Parathyroid adenoma (tissue), 2 donors: ENCODE data around the gene TM6SF1.
"Not testable (repeated sequence)": the region's sequence is repeated elsewhere in the genome, so short reads cannot be mapped to it uniquely, and the experiment has no call there.

Source experiments
- H2AFZ ChIP-seq: fragments of 300-600 bp; sonication (generic); one replicate; pipeline ENCODE4 v1.7.0; 2017; ENCODE audit warnings: antibody characterized with exemption, mild to moderate bottlenecking
- H3K27ac ChIP-seq: fragments of 300-600 bp; sonication (generic); one replicate; pipeline ENCODE4 v1.7.0; 2017
- H3K27me3 ChIP-seq: fragments of 300-600 bp; sonication (generic); one replicate; pipeline ENCODE4 v1.7.0; 2017; ENCODE audit warnings: low read length; ENCODE audit not compliant: control insufficient read depth, insufficient read depth
- H3K36me3 ChIP-seq: fragments of 300-600 bp; sonication (generic); one replicate; pipeline ENCODE4 v1.7.0; 2017; ENCODE audit warnings: low read length; ENCODE audit not compliant: control insufficient read depth, insufficient read depth
- H3K4me1 ChIP-seq: fragments of 300-600 bp; sonication (generic); one replicate; pipeline ENCODE4 v1.7.0; 2017; ENCODE audit warnings: control low read depth
- H3K4me2 ChIP-seq: fragments of 300-600 bp; sonication (generic); one replicate; pipeline ENCODE4 v1.7.0; 2017; ENCODE audit warnings: low read length
- H3K4me3 ChIP-seq: fragments of 300-600 bp; sonication (generic); one replicate; pipeline ENCODE4 v1.7.0; 2017; ENCODE audit warnings: low read depth, low read length
- H3K79me2 ChIP-seq: fragments of 300-600 bp; sonication (generic); one replicate; pipeline ENCODE4 v1.7.0; 2017; ENCODE audit warnings: control low read depth
- H3K9ac ChIP-seq: fragments of 300-600 bp; sonication (generic); one replicate; pipeline ENCODE4 v1.7.0; 2017; ENCODE audit warnings: mild to moderate bottlenecking
- H3K9me3 ChIP-seq: fragments of 300-600 bp; sonication (generic); one replicate; pipeline ENCODE4 v1.7.0; 2017; ENCODE audit warnings: low read length; ENCODE audit not compliant: control insufficient read depth
- TF ChIP-seq, protein P1 (sequence below): fragments of 300-600 bp; sonication (generic); IDR thresholded peaks from one replicate; pipeline ENCODE4 v1.7.0; 2017; ENCODE audit warnings: antibody characterized with exemption, mild to moderate bottlenecking
- donor health status: primary hyperparathyroidism.

Gene TM6SF1

DNA sequence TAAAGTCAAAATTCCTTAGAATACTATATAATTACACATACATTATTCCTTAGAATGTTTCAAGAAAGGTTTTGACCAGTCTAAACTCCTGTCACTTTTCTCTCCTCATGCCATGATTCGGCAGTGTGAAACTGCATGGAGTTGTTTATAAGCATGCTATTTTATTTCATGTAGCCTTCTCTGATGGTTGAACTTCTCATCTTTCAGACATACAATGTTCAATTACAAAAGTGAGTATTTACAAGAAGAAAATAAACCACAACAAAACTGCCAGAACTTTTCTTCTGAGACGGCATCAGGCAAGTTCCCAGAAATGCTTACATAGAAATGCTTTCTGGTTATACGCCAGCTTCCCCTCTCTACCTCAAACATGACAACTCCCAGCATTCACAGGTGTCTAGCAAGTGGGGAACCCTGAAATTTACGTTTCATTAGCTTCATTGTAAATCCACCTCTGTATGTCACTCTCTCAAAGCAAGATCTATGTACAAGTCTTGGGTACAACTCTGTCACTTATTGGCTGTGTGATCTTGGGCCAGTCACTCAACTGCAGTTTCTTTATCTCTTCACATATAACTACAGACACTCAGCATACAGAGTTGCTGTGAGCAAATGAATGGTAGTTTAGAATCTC, 57.4 kb downstream of the TM6SF1 start:
- no peak overlapping the region for H3K27ac ChIP-seq
- H3K27me3 ChIP-seq, result no peaks in the 10 kb centered on the region
- H3K4me1 ChIP-seq, result no peaks in the 10 kb centered on the region
- H3K79me2 ChIP-seq, result peaks cover 14% of the 10 kb centered on the region
- no peak overlapping the region for H3K4me2 ChIP-seq
- TF ChIP-seq, protein P1, sequence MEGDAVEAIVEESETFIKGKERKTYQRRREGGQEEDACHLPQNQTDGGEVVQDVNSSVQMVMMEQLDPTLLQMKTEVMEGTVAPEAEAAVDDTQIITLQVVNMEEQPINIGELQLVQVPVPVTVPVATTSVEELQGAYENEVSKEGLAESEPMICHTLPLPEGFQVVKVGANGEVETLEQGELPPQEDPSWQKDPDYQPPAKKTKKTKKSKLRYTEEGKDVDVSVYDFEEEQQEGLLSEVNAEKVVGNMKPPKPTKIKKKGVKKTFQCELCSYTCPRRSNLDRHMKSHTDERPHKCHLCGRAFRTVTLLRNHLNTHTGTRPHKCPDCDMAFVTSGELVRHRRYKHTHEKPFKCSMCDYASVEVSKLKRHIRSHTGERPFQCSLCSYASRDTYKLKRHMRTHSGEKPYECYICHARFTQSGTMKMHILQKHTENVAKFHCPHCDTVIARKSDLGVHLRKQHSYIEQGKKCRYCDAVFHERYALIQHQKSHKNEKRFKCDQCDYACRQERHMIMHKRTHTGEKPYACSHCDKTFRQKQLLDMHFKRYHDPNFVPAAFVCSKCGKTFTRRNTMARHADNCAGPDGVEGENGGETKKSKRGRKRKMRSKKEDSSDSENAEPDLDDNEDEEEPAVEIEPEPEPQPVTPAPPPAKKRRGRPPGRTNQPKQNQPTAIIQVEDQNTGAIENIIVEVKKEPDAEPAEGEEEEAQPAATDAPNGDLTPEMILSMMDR, result no peak
- H2AFZ ChIP-seq, result no peak overlapping the region
- no peaks in the 10 kb centered on the region for H3K9me3 ChIP-seq
- no peak overlapping the region for H3K9ac ChIP-seq
- H3K4me3 ChIP-seq, result no peak overlapping the region
- no peaks in the 10 kb centered on the region for H3K36me3 ChIP-seq

DNA sequence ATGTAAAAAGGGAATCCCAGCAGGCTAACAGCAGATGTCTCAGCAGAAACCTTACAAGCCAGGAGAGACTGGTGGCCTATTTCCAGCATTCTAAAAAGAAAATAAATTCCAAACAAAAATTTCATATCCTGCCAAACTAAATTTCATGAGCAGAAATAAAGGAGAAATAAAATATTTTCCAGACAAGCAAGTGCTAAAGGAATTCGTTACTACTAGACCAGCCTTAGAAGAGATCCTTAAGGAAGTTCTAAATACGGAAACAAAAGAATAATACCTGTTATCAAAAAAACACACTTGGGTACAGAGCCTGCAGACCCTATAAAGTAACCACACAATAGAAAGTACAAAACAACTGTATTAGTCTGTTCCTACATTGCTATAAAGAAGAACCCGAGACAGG, 58.8 kb downstream of the TM6SF1 start:
- H3K79me2 ChIP-seq, result peaks cover 21% of the 10 kb centered on the region
- no peak overlapping the region for H3K4me3 ChIP-seq
- no peaks in the 10 kb centered on the region for H3K9me3 ChIP-seq
- H3K27me3 ChIP-seq, result no peaks in the 10 kb centered on the region
- H2AFZ ChIP-seq, result no peak overlapping the region
- no peaks in the 10 kb centered on the region for H3K36me3 ChIP-seq
- no peak overlapping the region for H3K27ac ChIP-seq
- TF ChIP-seq, protein P1, result no peak
- H3K9ac ChIP-seq, result no peak overlapping the region
- H3K4me1 ChIP-seq, result no peaks in the 10 kb centered on the region
- no peak overlapping the region for H3K4me2 ChIP-seq

DNA sequence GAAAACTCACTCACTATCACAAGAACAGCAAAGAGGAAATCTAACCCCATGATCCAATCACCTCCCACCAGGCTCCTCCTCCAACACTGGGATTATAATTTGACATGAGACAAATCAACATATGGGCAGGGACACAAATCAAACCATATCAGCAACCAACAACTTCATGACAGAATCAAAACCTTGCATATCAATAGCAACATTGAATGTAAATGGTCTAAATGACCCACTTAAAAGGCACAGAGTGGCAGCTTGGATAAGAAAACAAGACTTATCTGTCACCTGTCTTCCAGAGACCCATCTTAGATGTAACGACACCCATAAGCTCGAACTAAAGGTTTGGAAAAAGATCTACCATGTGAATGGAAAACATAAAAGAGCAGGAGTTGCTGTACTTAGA, 59.4 kb downstream of the TM6SF1 start:
- no peaks in the 10 kb centered on the region for H3K9me3 ChIP-seq
- no peak overlapping the region for H2AFZ ChIP-seq
- H3K4me1 ChIP-seq, result no peaks in the 10 kb centered on the region
- H3K4me2 ChIP-seq, result no peak overlapping the region
- no peak overlapping the region for H3K4me3 ChIP-seq
- H3K9ac ChIP-seq, result no peak overlapping the region
- no peaks in the 10 kb centered on the region for H3K36me3 ChIP-seq
- no peak overlapping the region for H3K27ac ChIP-seq
- TF ChIP-seq, protein P1, result no peak
- no peaks in the 10 kb centered on the region for H3K27me3 ChIP-seq
- peaks cover 21% of the 10 kb centered on the region for H3K79me2 ChIP-seq

DNA sequence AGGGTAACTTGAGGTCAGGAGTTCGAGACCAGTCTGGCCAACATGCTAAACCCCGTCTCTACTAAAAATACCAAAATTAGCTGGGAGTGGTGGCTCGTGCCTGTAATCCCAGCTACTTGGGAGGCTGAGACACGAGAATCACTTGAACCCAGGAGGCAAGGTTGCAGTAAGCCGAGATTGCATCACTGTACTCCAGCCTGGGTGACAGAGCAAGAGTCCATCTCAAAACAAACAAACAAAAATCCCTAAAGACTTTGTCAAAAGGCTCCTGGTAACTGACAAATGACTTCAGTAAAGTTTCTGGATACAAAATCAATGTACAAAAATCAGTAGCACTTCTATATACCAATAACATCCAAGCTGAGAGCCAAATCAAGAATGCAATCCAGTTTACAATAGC, 62.1 kb downstream of the TM6SF1 start:
- H3K79me2 ChIP-seq, result peaks cover 23% of the 10 kb centered on the region
- H3K27me3 ChIP-seq, H3K9me3 ChIP-seq, H3K9ac ChIP-seq, H3K4me1 ChIP-seq, H3K27ac ChIP-seq, H2AFZ ChIP-seq, H3K4me3 ChIP-seq, H3K4me2 ChIP-seq, H3K36me3 ChIP-seq: not testable (repeated sequence)

DNA sequence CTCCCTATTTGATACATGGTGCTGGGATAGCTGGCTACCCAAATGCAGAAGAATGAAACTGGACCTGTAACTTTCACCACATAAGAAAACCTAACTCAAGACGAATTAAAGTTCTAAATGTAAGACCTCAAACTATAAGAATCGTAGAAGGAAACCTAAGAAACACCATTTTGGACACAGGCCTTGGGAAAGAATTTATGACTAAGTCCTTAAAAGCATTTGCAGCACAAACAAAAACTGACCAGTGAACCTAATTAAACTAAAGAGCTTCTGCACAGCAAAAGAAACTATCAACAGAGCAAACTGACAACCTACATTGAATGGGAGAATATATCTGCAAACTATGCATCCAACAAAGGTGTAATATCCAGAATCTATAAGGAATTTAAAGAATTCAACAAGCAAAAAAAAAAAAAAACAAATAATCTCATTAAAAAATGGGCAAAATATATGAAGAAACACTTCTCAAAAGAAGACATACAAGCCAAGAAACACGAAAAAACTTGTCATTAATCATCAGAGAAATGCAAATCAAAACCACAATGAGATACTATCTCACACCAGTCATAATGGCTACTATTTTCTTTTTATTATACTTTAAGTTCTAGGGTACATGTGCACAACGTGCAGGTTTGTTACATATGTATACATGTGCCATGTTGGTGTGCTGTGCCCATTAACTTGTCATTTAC, 63.2 kb downstream of the TM6SF1 start:
- Histone ChIP-seq H3K4me3 (no peak overlapping the region), H3K4me2 (no peak overlapping the region), H3K9me3 (no peaks in the 10 kb centered on the region), H3K9ac (no peak overlapping the region), H3K4me1 (no peaks in the 10 kb centered on the region), H3K79me2 (peaks cover 21% of the 10 kb centered on the region), H3K27ac (no peak overlapping the region), H2AFZ (no peak overlapping the region), H3K36me3 (no peaks in the 10 kb centered on the region), H3K27me3 (no peaks in the 10 kb centered on the region)
- TF ChIP-seq, protein P1, result no peak
